OCI-LY1 (cell line): ENCODE measurements around the gene SARM1.

ENCODE experiments used
- CTCF ChIP-seq: fragments of 200-600 bp; sonication (generic), shearing (Covaris generic); IDR thresholded peaks from 2 replicates; pipeline ENCODE4 v1.5.1; 2017; ENCODE audit warnings: mild to moderate bottlenecking, antibody characterized with exemption, low read length, moderate library complexity, mixed read lengths
- EZH2 ChIP-seq: fragments of 200-600 bp; sonication (generic), shearing (Covaris generic); IDR thresholded peaks from 2 replicates; pipeline ENCODE4 v1.8.0; 2017; ENCODE audit warnings: borderline replicate concordance, mixed run types, mild to moderate bottlenecking, antibody characterized with exemption, low read length, moderate library complexity, mixed read lengths

GRCh38 chr17:28390984-28391383 lies 19.5 kb downstream of the SARM1 start:
- TF ChIP-seq CTCF = no peak
- TF ChIP-seq EZH2 = no peak
